Uterus (tissue), 4 donors: ENCODE data around the gene ETV4. TPM values are rescaled to one million over a fixed set of nuclear protein-coding genes. Genes with fewer than 3 reads are reported as not detected.
"Not testable (repeated sequence)": the region's sequence is repeated elsewhere in the genome, so short reads cannot be mapped to it uniquely, and the experiment has no call there.

Experiments used
- DNase-seq, 2 donors: peaks; one replicate each; pipeline ENCODE4 v3.0.0-alpha.2; 2019 to 2020
- H3K27ac ChIP-seq, 2 donors: fragments of 200-600 bp; sonication (generic); 1 replicate in 1 of 2; 2 replicates in 1 of 2; pipeline ENCODE4 v1.5.1; 2016 to 2018
- H3K27me3 ChIP-seq, 2 donors: fragments of 200-600 bp; sonication (generic); one replicate each; pipeline ENCODE4 v1.5.1; 2018 to 2019; ENCODE audit warnings: control low read depth in 1 of 2
- H3K36me3 ChIP-seq, 2 donors: fragments of 200-600 bp; sonication (generic); one replicate each; pipeline ENCODE4 v1.5.1; 2019; ENCODE audit warnings: control low read depth in 1 of 2
- H3K4me1 ChIP-seq, 2 donors: fragments of 200-600 bp; sonication (generic); one replicate each; pipeline ENCODE4 v1.5.1; 2018 to 2019; ENCODE audit warnings: control low read depth in 1 of 2
- H3K4me3 ChIP-seq, 2 donors: fragments of 200-600 bp; sonication (generic); 1 replicate in 1 of 2; 2 replicates in 1 of 2; pipeline ENCODE4 v1.5.1; 2018 to 2019; ENCODE audit warnings: mild to moderate bottlenecking in 1 of 2
- H3K9me3 ChIP-seq, 2 donors: fragments of 200-600 bp; sonication (generic); one replicate each; pipeline ENCODE4 v1.5.1; 2019; ENCODE audit warnings: control low read depth in 1 of 2
- CTCF ChIP-seq, 4 experiments: fragments of 200-600 bp in 2 of 4; fragments of 450-650 bp in 2 of 4; sonication (generic) in 2 of 4; IDR thresholded peaks; one replicate each; pipeline ENCODE4 v1.5.1; 2016 to 2019; ENCODE audit warnings: antibody characterized with exemption in 4 of 4, mild to moderate bottlenecking in 2 of 4, moderate library complexity in 1 of 4
- POLR2A ChIP-seq, 2 donors: fragments of 450-650 bp; IDR thresholded peaks; one replicate each; pipeline ENCODE4 v1.6.1; 2016; ENCODE audit warnings: antibody characterized with exemption in 2 of 2, mild to moderate bottlenecking in 1 of 2, moderate library complexity in 1 of 2
- intact Hi-C: fragments of 100-400 bp; cut with DNase I; formaldehyde crosslinking; loops from one replicate; pipeline ENCODE4 v1.15.1; 2023; ENCODE audit warnings: low total_unique reads
- total RNA-seq, 4 donors: library from RNA; depleted of rRNA in 3 of 4; stranded (reverse); fragments of >200 nt in 3 of 4; gene quantifications; one replicate each; pipeline versions ENCODE4 v1.1.0 to v1.2.4, GENCODE V29; 2014 to 2023
- donor health status: DM: yes; HTN: yes; CAD: no.

The ETV4 gene
- total RNA-seq, 4 donors from 2014 or later: 0.51 to 2.8 (median 2.1) TPM; not detected in 1

- no peak overlapping the region for H3K27ac ChIP-seq
- no peak for DNase-seq
- no peaks in the 10 kb centered on the region for H3K9me3 ChIP-seq
- H3K36me3 ChIP-seq: no peaks in the 10 kb centered on the region
- intact Hi-C loops: no loop called here
- H3K27me3 ChIP-seq: no peaks in the 10 kb centered on the region
- TF ChIP-seq POLR2A (IDR thresholded peaks at IDR 0.05) (no peak), CTCF (IDR thresholded peaks at IDR 0.05) (no peak)
- H3K4me3 ChIP-seq: no peak overlapping the region
- H3K4me1 ChIP-seq: no peaks in the 10 kb centered on the region
Measured at GRCh38 chr17:43517615-43518386, 28.3 kb downstream of the ETV4 start.

GRCh38 chr17:43517161-43517560 lies 29.0 kb downstream of the ETV4 start:
- TF ChIP-seq CTCF (IDR thresholded peaks at IDR 0.05) (no peak), POLR2A (IDR thresholded peaks at IDR 0.05) (no peak)

GRCh38 chr17:43515656-43516055 lies 30.5 kb downstream of the ETV4 start:
- Histone ChIP-seq H3K36me3 (no peaks in the 10 kb centered on the region), H3K27ac (no peak overlapping the region), H3K4me3 (no peak overlapping the region), H3K4me1 (no peaks in the 10 kb centered on the region), H3K27me3 (no peaks in the 10 kb centered on the region), H3K9me3 (no peaks in the 10 kb centered on the region)
- intact Hi-C loops: no loop called here
- DNase-seq: no peak
- TF ChIP-seq POLR2A (IDR thresholded peaks at IDR 0.05): no peak
- no peak for TF ChIP-seq CTCF (IDR thresholded peaks at IDR 0.05)

More at GRCh38 chr17:43517161-43517560, 29.0 kb downstream of the ETV4 start:
- H3K27ac ChIP-seq: no peak overlapping the region
- H3K27me3 ChIP-seq: no peaks in the 10 kb centered on the region
- intact Hi-C loops: no loop called here
- no peaks in the 10 kb centered on the region for H3K36me3 ChIP-seq
- no peaks in the 10 kb centered on the region for H3K9me3 ChIP-seq
- no peak for DNase-seq
- no peaks in the 10 kb centered on the region for H3K4me1 ChIP-seq
- H3K4me3 ChIP-seq: no peak overlapping the region

DNA sequence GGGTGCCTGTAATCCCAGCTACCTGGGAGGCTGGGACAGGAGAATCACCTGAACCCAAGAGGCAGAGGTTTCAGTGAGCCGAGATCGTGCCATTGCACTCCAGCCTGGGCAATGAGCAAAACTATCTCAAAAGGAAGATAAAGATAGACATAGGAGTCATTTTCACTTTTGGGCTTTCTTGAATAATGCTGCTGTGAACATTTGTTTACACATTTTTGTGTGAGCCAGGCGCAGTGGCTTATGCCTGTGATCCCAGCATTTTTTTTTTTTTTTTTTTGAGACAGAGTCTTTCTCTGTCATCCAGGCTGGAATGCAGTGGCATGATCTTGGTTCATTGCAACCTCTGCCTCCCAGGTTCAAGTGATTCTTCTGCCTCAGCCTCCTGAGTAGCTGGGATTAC lies 34.9 kb downstream of the ETV4 start:
- H3K36me3 ChIP-seq, H3K27ac ChIP-seq, H3K27me3 ChIP-seq, intact Hi-C loops, H3K4me1 ChIP-seq, H3K9me3 ChIP-seq, H3K4me3 ChIP-seq, DNase-seq: not testable (repeated sequence)

- H3K9me3 ChIP-seq, H3K36me3 ChIP-seq, H3K4me1 ChIP-seq, intact Hi-C loops, H3K27ac ChIP-seq, H3K4me3 ChIP-seq, DNase-seq, H3K27me3 ChIP-seq: not testable (repeated sequence)
Measured at GRCh38 chr17:43509440-43509839, 36.7 kb downstream of the ETV4 start.

DNA sequence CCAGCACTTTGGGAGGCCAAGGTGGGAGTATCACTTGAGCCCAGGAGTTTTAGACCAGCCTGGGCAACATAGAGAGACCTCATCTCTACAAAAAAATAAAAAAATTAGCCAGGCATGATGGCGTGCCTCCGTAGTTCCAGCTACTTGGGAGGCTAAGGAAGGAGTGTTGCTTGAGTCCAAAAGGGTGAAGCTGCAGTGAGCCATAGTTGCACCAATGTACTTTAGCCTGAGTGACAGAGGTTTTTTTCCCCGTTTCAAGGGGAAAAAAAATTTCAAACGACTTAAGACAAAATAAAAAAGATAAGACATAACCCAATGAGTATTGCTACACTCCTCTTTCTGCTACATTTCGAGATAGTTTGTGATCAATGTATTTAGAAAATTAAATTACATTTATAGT lies 55.5 kb downstream of the ETV4 start:
- intact Hi-C loops: no loop called here
- no peak overlapping the region for H3K4me3 ChIP-seq
- H3K9me3 ChIP-seq: no peaks in the 10 kb centered on the region
- no peaks in the 10 kb centered on the region for H3K27me3 ChIP-seq
- DNase-seq: no peak
- H3K36me3 ChIP-seq: no peaks in the 10 kb centered on the region
- H3K27ac ChIP-seq: no peak overlapping the region
- TF ChIP-seq POLR2A (IDR thresholded peaks at IDR 0.05) (no peak), CTCF (IDR thresholded peaks at IDR 0.05) (no peak)
- peaks cover 0 to 3% of the 10 kb centered on the region in 2 donors for H3K4me1 ChIP-seq
